Stimulated activated CD4-positive, alpha-beta T cell treated with anti-CD3 and anti-CD28 coated beads, TNF-alpha, amount 100 ng/mL, for 4 hours (primary cell): ENCODE data around the gene GUCA2A.

Experiments
- DNase-seq, 3 experiments: peaks; one replicate each; pipeline ENCODE4 v3.0.0-alpha.2; 2020; ENCODE audit warnings: low read depth in 3 of 3

GUCA2A gene

GRCh38 chr1:42153624-42154023 lies 10.9 kb downstream of the GUCA2A start:
- DNase-seq: no peak

GRCh38 chr1:42152907-42153600 lies 11.5 kb downstream of the GUCA2A start, which contains the start of gene GUCA2B:
GUCA2B (plus strand) TSS chr1:42153410; CDS start chr1:42153451, 41 bp downstream.
- DNase-seq: no peak

DNA sequence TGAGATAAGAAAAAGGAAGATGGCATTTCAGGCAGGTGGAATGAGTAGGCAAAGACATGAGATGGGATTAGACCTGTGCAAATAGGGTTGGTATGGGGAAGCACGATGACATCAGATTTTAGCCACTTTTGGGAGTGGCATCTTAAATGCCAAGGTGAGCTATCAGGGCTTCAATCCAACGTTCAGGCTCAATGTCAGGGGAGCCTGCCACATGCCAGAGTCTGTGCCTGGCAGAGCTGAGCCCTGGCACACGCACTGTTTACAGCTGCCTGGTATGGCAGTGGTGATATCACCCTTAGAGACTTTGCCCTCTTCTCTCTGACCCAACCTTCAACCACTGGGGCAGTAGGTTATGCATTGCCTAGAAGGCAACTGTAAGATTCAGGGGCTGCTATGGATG lies 12.4 kb downstream of the GUCA2A start:
- DNase-seq: no peak

- no peak for DNase-seq
Measured at GRCh38 chr1:42150651-42151050, 13.9 kb downstream of the GUCA2A start.

DNA sequence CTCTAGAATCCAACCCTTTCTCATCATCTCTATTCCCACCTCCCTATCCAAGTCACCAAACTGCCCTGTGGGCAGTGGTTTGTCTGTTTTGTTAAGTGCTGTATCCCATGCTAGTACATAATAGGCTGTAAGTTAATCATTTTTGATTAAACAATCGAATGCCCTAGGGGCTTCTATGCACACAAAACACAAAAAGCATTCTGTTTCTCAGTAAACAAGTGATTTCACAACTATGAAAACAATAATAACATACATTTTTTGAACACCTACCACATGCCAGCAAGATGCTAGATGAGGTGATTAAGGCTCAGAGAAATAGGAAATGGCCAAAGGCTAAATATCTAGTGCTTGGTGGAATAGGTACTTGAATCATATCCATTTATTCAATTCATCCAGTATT lies 16.4 kb downstream of the GUCA2A start:
- no peak for DNase-seq

DNA sequence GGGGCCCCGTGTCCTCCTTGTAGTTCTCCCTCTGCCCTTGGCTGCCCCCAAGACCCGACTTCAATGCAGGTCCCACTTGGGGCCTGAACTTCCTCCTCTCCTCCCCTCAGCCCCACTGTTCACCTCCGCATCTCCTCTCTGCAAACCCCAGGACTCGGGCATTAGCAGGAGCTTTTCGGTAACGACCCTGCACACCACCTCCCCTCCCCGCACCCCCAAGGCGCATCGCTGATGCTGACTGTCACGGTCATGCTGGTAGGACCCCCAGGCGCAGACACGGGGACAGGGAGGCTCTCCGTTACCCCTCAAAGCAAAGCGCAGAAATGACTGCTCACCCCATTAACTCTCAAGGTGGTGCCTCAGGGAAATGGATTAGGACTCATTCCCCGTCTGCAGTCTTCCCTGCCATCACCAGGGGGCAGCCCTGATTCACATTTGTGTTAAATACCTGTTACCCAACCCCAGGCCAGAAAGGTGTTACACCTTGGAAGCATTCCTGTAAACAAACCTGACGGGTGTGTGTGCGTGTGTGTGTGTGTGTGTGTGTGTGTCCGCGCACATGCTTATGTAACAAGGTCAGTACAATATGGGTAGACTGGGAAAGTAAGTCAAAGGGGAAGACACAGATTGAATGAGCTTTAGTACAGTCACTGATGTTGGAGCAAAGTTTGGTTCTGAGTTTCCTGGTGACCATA lies 17.8 kb downstream of the GUCA2A start:
- peak; percentile 38 to 47 (median 46) for DNase-seq

DNA sequence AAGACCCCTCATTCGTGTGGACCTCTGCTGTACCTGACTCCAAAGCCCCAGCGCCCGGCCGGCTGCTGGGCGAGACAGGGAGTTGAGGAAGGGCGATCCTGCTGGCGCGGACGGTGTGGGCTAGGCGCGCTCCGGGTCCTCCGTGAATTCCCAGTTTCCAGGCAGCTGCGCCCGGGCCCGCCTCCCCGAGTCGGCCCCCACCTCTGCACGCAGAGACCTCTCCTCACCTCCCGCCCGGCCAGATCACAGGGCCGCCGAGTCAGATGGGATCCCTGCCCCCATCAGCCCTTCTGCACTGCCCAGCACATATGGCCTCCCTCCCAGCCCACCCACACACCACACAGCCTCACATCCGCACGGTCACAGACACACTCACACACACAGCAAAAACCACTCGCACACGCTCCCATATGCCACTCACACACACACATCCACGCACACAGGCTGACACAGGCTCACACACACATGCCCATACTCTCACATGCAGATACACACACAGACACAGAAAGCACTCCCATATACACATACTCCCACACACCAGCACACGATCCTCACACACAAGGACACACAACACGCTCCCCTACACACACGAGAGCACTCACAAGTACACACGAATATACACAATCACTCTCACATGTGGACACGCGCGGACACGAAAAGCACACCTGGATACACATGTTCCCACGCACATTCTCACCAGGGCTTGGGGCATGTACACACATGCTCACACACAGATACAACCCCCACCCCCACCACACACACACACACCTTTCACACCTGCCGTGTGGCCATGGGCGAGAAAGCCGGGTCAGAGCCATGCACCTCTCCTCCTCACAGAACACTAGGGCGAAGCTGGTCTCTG lies 18.6 kb downstream of the GUCA2A start:
- no peak for DNase-seq

DNA sequence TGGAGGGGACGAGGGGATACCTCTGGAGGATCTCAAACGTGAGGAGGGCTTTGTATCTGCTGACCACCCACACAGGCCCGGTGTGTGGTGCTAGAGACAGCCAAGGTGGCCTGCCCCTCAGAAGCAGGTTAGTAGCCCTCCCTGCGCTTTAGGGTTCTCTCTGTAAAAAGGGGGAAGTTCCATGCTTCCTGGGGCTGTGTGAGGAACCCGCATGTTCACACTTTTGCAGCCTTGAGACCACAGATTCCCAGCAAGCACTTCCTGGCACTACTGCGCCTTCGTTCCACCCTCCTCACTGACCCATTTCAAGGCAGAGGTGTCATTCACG lies 19.2 kb downstream of the GUCA2A start:
- no peak for DNase-seq

DNA sequence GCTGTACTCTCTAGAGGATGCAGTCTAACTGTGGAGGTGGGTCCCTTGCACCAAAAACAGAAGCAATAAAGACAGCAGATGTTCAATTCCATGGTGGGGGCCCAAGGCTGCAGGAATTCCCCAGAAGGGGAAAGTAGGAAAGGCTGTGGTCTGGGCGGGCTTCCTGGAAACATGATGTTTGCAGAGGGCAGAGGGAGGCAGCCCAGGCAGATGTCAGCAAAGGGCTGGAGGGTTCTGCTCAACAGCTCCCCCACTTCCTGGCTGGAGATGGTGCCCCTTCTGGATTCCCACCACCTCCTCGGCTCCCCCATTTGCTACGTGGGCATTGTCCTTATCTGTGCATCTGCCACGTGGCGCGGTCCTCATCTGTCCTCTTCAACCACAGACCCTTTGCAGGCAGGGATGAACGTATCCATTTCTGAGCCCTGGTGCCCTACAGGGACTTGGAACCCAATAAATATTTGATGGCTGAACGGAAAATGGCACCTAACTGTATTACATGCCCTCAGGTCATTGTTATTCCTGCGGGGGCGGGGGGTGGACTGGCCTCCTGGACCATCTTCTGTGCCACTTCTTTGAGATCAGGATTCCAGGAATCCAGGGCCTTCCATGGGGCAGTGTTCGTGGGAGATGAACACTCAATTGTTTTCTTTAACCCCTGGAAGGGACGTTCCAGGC lies 19.7 kb downstream of the GUCA2A start:
- no peak for DNase-seq

DNA sequence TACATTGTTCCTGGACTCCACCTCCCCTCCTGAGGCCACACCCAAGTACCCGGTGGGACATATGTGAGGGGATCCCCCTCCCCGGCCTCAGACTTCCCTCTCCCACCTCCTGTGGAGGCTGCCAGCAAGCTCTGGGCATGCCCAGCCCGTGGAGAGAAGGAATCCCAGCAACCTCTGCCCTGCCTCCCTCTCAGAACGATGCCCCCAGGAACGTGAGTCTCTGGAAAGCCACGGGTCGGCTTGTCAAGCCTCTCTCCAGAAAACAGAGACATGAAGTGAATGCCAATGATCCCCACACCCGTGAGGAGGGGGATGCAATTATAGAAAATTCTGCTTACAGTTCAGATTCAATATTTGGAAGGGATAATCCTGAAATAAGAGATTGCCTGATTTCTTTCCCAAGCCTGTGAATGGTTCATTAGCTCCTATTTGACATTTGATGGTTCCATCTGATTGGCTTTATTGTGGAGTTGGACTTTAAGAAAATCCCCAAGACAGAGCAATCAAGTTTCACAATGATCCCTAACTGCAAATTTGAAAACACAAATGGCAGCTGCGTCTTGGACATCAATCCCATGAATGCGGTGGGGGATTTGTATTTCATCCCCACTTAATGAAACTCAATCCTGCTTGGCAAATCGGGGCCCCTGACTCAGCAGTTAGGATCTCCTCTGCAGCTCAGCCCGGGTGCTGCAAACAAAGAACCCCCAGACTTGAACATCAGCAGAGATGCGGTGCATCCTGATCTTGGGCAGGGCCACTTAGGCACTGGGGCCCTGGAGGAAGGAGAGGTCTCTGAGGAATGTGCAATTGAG lies 20.4 kb downstream of the GUCA2A start:
- DNase-seq: no peak

GRCh38 chr1:42142894-42143675 lies 21.5 kb downstream of the GUCA2A start:
- DNase-seq: no peak

DNA sequence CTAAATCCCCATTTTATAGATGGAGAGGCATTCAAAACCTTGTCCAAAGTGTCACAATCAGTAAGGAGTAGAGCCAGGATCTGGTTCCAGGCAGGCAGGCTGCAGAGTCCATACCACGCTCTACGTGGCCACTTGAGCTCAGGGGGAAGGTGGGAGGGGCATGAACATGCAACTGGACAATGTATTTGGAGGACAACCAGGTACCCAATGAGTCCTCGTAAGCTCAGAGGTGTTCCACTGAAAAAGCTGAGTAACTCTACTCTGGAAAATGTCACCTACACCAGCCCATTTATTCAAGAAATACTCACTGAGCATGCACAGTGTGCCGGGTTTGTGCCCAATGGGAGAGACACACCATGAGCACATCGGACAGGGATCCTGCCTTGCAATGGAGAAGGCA lies 22.6 kb downstream of the GUCA2A start:
- no peak for DNase-seq

DNA sequence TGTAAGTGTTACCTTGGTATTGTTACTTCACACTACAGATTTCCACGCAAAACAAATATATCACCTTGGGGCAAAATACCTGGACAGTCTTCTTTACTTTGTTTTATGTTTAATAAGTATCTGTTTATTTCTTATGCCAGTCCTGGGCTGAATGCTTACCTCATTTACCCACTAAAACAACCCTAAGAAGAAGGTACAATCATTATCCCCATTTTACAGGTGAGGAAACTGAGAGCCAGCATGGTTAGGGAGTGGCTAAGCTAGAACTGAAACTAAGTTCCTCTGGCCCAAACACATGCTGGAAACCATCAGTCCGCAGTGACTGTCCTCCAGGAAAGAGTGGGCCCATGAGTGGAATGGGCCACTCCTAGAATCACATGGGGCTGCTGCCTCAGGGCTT lies 24.4 kb downstream of the GUCA2A start:
- DNase-seq: no peak

GRCh38 chr1:42139444-42139843 lies 25.1 kb downstream of the GUCA2A start:
- DNase-seq: no peak

- no peak for DNase-seq
Measured at GRCh38 chr1:42138586-42138985, 26.0 kb downstream of the GUCA2A start.

DNA sequence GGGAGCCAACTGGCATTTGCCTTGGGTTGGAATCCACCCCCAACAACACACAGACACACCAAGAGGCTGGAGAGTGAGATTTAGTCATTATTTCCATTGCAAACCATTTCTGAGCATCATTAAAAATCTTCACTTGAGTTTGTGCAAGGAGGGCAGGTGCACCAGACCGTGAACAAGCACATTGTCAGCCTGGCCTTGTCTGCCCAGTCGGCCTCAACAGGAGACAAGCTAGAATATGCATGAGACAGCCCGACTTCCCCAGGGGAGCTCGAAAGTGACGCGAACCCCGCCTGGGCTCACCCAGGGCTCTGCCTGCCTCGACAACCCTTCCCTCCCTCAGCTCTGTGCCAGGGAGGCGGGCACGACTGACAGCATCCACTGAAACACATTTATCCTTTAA lies 26.8 kb downstream of the GUCA2A start:
- no peak for DNase-seq

- no peak for DNase-seq
Measured at GRCh38 chr1:42136466-42136865, 28.1 kb downstream of the GUCA2A start.

DNA sequence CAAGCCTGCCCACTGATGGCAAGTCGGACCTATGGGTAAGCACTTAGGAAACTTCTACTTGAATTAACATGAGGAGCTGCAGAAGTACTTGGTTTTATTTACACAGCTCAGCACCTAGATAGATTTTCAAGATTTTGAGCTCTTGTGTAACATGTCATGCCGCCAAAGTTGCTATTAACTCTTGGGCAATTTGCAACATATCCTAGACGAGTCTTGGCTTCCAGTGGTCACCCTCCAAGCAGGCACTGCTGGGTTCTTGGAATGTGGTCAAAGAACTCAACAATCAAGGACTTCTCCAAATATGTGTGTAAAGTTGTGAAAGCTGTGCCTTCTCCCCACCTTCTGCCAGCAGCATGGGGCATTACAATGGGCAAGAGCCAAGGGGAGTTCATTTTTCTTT lies 29.1 kb downstream of the GUCA2A start:
- DNase-seq: no peak

GRCh38 chr1:42133809-42134526 lies 30.6 kb downstream of the GUCA2A start:
- no peak for DNase-seq

DNA sequence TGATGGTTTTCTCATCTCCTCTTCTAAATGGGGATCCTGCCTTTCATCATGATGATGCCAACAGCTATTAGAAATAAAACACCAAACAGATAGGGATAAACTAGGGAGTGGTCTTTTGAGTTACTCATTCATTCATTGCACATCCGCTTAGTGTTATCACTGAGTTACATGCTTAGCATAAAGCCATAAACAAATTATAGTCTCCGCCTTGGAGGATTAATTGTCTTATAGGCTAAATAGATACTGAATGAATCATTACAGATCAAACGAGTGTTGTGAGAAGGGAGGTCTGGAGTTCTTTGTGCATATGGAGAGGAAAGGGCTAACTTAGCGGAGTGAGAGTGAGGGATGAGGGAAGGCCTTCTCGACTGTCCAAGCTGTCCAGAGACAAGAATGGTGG lies 31.2 kb downstream of the GUCA2A start:
- no peak for DNase-seq
